ENCODE data around the gene EFNA4.

DNA sequence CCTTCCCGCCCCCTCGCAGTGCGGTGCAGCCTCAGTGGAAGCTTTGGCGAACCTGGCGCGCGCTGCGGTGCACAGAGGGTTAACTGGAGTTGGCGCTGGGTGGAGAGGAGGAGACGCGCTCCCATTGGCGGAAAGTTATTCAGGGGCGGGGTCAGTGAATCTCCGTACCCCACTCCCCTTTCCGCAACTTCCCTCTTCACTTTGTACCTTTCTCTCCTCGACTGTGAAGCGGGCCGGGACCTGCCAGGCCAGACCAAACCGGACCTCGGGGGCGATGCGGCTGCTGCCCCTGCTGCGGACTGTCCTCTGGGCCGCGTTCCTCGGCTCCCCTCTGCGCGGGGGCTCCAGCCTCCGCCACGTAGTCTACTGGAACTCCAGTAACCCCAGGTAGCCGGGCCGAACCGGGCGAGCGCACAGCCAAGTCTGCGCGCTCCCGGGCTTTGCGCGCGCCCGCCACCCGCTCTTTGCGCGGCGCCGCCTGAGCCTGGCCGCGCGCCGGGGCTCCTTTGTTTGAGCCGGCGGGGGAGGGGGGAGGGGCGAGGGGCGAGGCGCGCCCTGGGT, at the start of gene EFNA4:
- TF ChIP-seq, protein P1, sequence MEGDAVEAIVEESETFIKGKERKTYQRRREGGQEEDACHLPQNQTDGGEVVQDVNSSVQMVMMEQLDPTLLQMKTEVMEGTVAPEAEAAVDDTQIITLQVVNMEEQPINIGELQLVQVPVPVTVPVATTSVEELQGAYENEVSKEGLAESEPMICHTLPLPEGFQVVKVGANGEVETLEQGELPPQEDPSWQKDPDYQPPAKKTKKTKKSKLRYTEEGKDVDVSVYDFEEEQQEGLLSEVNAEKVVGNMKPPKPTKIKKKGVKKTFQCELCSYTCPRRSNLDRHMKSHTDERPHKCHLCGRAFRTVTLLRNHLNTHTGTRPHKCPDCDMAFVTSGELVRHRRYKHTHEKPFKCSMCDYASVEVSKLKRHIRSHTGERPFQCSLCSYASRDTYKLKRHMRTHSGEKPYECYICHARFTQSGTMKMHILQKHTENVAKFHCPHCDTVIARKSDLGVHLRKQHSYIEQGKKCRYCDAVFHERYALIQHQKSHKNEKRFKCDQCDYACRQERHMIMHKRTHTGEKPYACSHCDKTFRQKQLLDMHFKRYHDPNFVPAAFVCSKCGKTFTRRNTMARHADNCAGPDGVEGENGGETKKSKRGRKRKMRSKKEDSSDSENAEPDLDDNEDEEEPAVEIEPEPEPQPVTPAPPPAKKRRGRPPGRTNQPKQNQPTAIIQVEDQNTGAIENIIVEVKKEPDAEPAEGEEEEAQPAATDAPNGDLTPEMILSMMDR (IDR thresholded peaks at IDR 0.05 in 2 of 3, conservative IDR thresholded peaks at IDR 0.05 in 1 of 3; ENCODE audit: borderline replicate concordance in 1 of 3, insufficient read depth in 1 of 3, low read depth in 2 of 3, low read length in 2 of 3) = no peak
- peak; percentile 75 for TF ChIP-seq SP1 (IDR thresholded peaks at IDR 0.05; ENCODE audit: low read depth)
- TF ChIP-seq, protein P2, sequence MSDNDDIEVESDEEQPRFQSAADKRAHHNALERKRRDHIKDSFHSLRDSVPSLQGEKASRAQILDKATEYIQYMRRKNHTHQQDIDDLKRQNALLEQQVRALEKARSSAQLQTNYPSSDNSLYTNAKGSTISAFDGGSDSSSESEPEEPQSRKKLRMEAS (IDR thresholded peaks at IDR 0.05) = no peak
- peak; percentile 76 for TF ChIP-seq POLR2A (IDR thresholded peaks at IDR 0.05; ENCODE audit: borderline replicate concordance, extremely low read depth, insufficient read depth, insufficient read length)
- TF ChIP-seq, protein P3, sequence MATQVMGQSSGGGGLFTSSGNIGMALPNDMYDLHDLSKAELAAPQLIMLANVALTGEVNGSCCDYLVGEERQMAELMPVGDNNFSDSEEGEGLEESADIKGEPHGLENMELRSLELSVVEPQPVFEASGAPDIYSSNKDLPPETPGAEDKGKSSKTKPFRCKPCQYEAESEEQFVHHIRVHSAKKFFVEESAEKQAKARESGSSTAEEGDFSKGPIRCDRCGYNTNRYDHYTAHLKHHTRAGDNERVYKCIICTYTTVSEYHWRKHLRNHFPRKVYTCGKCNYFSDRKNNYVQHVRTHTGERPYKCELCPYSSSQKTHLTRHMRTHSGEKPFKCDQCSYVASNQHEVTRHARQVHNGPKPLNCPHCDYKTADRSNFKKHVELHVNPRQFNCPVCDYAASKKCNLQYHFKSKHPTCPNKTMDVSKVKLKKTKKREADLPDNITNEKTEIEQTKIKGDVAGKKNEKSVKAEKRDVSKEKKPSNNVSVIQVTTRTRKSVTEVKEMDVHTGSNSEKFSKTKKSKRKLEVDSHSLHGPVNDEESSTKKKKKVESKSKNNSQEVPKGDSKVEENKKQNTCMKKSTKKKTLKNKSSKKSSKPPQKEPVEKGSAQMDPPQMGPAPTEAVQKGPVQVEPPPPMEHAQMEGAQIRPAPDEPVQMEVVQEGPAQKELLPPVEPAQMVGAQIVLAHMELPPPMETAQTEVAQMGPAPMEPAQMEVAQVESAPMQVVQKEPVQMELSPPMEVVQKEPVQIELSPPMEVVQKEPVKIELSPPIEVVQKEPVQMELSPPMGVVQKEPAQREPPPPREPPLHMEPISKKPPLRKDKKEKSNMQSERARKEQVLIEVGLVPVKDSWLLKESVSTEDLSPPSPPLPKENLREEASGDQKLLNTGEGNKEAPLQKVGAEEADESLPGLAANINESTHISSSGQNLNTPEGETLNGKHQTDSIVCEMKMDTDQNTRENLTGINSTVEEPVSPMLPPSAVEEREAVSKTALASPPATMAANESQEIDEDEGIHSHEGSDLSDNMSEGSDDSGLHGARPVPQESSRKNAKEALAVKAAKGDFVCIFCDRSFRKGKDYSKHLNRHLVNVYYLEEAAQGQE (IDR thresholded peaks at IDR 0.05; ENCODE audit: low read depth) = no peak
- TF ChIP-seq, protein P4, sequence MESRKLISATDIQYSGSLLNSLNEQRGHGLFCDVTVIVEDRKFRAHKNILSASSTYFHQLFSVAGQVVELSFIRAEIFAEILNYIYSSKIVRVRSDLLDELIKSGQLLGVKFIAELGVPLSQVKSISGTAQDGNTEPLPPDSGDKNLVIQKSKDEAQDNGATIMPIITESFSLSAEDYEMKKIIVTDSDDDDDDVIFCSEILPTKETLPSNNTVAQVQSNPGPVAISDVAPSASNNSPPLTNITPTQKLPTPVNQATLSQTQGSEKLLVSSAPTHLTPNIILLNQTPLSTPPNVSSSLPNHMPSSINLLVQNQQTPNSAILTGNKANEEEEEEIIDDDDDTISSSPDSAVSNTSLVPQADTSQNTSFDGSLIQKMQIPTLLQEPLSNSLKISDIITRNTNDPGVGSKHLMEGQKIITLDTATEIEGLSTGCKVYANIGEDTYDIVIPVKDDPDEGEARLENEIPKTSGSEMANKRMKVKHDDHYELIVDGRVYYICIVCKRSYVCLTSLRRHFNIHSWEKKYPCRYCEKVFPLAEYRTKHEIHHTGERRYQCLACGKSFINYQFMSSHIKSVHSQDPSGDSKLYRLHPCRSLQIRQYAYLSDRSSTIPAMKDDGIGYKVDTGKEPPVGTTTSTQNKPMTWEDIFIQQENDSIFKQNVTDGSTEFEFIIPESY (IDR thresholded peaks at IDR 0.05; ENCODE audit: extremely low read depth, insufficient replicate concordance, low read length) = no peak
- TF ChIP-seq ZNF274 (IDR thresholded peaks at IDR 0.05; ENCODE audit: low read depth, low read length) = no peak
- no peak for TF ChIP-seq EZH2 (IDR thresholded peaks at IDR 0.05)
